Left hindlimb (tissue), 1 donor: ENCODE data around the gene DUSP15.
"Not testable (repeated sequence)": the region's sequence is repeated elsewhere in the genome, so short reads cannot be mapped to it uniquely, and the experiment has no call there.

ENCODE experiments used
- DNase-seq: peaks from one replicate; pipeline ENCODE4 v3.0.0-alpha.2; 2018

Gene DUSP15

GRCh38 chr20:31819083-31819784 lies 51.1 kb downstream of the DUSP15 start, which contains the start of gene MYLK2:
TSS of gene MYLK2 (plus strand) at chr20:31819356. CDS start at chr20:31819581, 225 bp downstream.
- peak; percentile 79 for DNase-seq

GRCh38 chr20:31818376-31818908 lies 51.9 kb downstream of the DUSP15 start:
- no peak for DNase-seq

- no peak for DNase-seq
Measured at GRCh38 chr20:31817461-31817860, 52.9 kb downstream of the DUSP15 start.

- DNase-seq, result no peak
Measured at GRCh38 chr20:31816221-31816620, 54.1 kb downstream of the DUSP15 start.

GRCh38 chr20:31815408-31816188 lies 54.7 kb downstream of the DUSP15 start:
- DNase-seq, result no peak

GRCh38 chr20:31814142-31814541 lies 56.2 kb downstream of the DUSP15 start:
- not testable (repeated sequence) for DNase-seq

- no peak for DNase-seq
Measured at GRCh38 chr20:31813611-31814010, 56.7 kb downstream of the DUSP15 start.

GRCh38 chr20:31811796-31812728 lies 58.3 kb downstream of the DUSP15 start:
- DNase-seq, result peak; percentile 63

- no peak for DNase-seq
Measured at GRCh38 chr20:31811198-31811597, 59.1 kb downstream of the DUSP15 start.
